Stimulated activated CD4-positive, alpha-beta T cell treated with anti-CD3 and anti-CD28 coated beads, Interleukin-1b, Interleukin-23, amount 100 ng/mL, for 48 hours (primary cell): ENCODE measurements around the gene TRIM4.
A peak's percentile ranks its signal among the peaks of the same experiment; 100 is the strongest.
"Not testable (repeated sequence)": the region's sequence is repeated elsewhere in the genome, so short reads cannot be mapped to it uniquely, and the experiment has no call there.

ENCODE experiments used
- DNase-seq: peaks from one replicate; pipeline ENCODE4 v3.0.0-alpha.2; 2020

The TRIM4 gene

GRCh38 chr7:99918959-99919813, at the start of gene TRIM4:
Gene TRIM4 (minus strand): TSS chr7:99919530. CDS start chr7:99919401, 129 bp downstream.
- DNase-seq = peak; percentile 93

- DNase-seq = no peak
Observed at GRCh38 chr7:99958564-99959227, 39.4 kb upstream of the TRIM4 start.

- DNase-seq = no peak
Observed at GRCh38 chr7:99955247-99955646, 35.9 kb upstream of the TRIM4 start.

- DNase-seq = not testable (repeated sequence)
Observed at GRCh38 chr7:99954643-99955042, 35.3 kb upstream of the TRIM4 start.

GRCh38 chr7:99953649-99954048, 34.3 kb upstream of the TRIM4 start:
- peak; percentile 29 for DNase-seq

GRCh38 chr7:99952649-99953048, 33.3 kb upstream of the TRIM4 start:
- DNase-seq = not testable (repeated sequence)

GRCh38 chr7:99950819-99951218, 31.5 kb upstream of the TRIM4 start:
- DNase-seq = not testable (repeated sequence)

GRCh38 chr7:99949645-99950228, 30.4 kb upstream of the TRIM4 start:
- DNase-seq = no peak

- no peak for DNase-seq
Observed at GRCh38 chr7:99947608-99948007, 28.3 kb upstream of the TRIM4 start.

GRCh38 chr7:99944497-99945070, 25.3 kb upstream of the TRIM4 start:
- no peak for DNase-seq

- no peak for DNase-seq
Observed at GRCh38 chr7:99943641-99944496, 24.5 kb upstream of the TRIM4 start.

GRCh38 chr7:99938296-99938695, 19.0 kb upstream of the TRIM4 start:
- no peak for DNase-seq

- DNase-seq = peak; percentile 20
Observed at GRCh38 chr7:99935009-99935408, 15.7 kb upstream of the TRIM4 start.

GRCh38 chr7:99930376-99930775, 11.0 kb upstream of the TRIM4 start:
- DNase-seq = no peak

- DNase-seq = no peak
Observed at GRCh38 chr7:99929730-99930053, 10.4 kb upstream of the TRIM4 start.

GRCh38 chr7:99928994-99929729, 9.8 kb upstream of the TRIM4 start, which contains the start of gene GJC3:
Gene GJC3 (minus strand): TSS chr7:99929620. CDS start chr7:99929620, 0 bp downstream.
- DNase-seq = peak; percentile 33

GRCh38 chr7:99928188-99928587, 8.9 kb upstream of the TRIM4 start:
- no peak for DNase-seq

GRCh38 chr7:99927536-99927935, 8.2 kb upstream of the TRIM4 start:
- no peak for DNase-seq

GRCh38 chr7:99926321-99926720, 7.0 kb upstream of the TRIM4 start:
- DNase-seq = no peak

GRCh38 chr7:99923200-99923599, 3.9 kb upstream of the TRIM4 start:
- no peak for DNase-seq

- no peak for DNase-seq
Observed at GRCh38 chr7:99920149-99920548, 819 bp upstream of the TRIM4 start.

- no peak for DNase-seq
Observed at GRCh38 chr7:99919814-99920112, 433 bp upstream of the TRIM4 start.
